GM12891 (cell line): ENCODE measurements around the gene ZNF511.

Source experiments
- DNase-seq: peaks from one replicate; pipeline ENCODE4 v3.0.0; 2011; ENCODE audit warnings: low spot score; ENCODE audit not compliant: insufficient read length
- FAIRE-seq: peaks from 2 replicates; lab custom pipeline; 2011; peaks lifted over from hg19 to GRCh38; lab: Jason Lieb, UNC
- PAX5 ChIP-seq: IDR thresholded peaks from 2 replicates; pipeline ENCODE4 v1.6.1; 2011; ENCODE audit warnings: low read length, moderate library complexity, mild to moderate bottlenecking; ENCODE audit not compliant: insufficient read depth, severe bottlenecking
- POLR2A ChIP-seq: IDR thresholded peaks from 2 replicates; pipeline ENCODE4 v1.6.1; 2011; ENCODE audit warnings: low read depth, low read length, control low read depth
- POLR2AphosphoS5 ChIP-seq: IDR thresholded peaks from 2 replicates; pipeline ENCODE4 v1.6.1; 2011; ENCODE audit warnings: low read depth, low read length, control low read depth
- POU2F2 ChIP-seq: IDR thresholded peaks from 2 replicates; pipeline ENCODE4 v1.6.1; 2011; ENCODE audit warnings: low read depth, mild to moderate bottlenecking, control low read depth, low read length, moderate library complexity
- SPI1 ChIP-seq: IDR thresholded peaks from 2 replicates; pipeline ENCODE4 v1.6.1; 2011; ENCODE audit warnings: low read depth, low read length, control low read depth
- TAF1 ChIP-seq: IDR thresholded peaks from 2 replicates; pipeline ENCODE4 v1.6.1; 2011; ENCODE audit warnings: low read depth, low read length, control low read depth

ZNF511 gene

DNA sequence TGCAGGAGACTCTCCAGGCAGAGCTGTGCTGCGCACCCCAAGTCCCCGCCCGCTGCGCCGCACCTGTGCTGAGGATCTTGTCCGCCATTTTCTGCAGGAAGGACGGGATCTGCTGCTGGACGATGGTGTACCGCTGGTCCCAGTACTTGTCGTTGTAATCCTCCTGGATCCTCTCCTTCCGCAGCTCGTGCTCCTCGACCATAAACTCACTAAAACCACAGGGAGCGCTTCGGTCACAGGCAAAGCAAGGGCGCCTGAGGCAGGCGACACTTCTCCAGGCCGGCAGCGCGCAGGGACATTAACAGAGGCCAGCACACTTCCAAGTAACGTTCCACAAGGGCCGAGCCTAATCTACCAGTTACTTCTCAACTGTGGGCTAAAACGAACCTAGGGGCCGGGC, 19.0 kb upstream of the ZNF511 start:
- FAIRE-seq (no peak), DNase-seq (no peak)
- no peak for TF ChIP-seq POLR2A
- no peak for TF ChIP-seq POU2F2
- no peak for TF ChIP-seq TAF1
- TF ChIP-seq POLR2AphosphoS5: no peak
- TF ChIP-seq SPI1: no peak
- TF ChIP-seq PAX5: no peak

DNA sequence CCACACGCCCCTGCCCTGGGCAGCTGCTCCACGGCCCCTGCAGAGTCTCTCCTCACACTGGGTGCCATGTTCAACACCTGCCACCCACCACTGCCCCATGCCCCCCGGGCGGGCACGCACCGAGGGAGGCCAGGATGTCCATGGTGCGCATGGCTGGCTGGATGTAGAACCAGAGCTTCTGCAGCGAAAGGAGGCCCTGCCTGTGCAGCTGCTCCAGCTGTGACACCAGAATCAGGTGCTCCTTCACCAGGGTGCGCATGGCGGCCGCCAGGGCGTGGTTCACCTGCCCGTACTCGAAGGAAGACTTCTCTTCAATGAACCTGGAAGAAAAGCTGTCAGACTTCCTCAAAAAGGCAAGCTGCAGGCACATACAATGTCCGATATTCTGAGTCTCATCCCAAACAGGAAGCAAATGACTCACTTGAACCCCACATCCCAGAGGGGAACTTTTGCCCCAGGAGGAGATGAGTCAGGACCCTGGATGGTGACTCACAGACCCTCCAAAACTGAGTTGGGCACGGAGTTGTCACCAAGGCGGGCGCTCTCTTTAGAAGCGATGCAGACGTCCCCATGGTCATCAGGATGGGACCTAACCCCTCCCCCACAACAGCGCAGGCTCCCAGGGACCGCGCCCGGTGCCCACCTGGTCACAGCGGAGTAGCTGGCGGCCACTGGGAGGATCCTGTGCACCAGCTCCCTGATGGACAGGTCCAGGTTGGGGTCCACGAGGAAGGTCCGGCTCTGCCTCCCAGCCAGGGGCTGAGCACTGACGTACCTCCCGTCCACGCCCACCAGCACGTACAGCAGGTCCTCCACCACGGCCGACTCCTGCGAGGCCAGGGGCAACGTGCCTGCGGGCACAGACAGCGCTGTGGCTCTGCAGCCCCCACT, 15.6 kb upstream of the ZNF511 start:
- DNase-seq (no peak), FAIRE-seq (no peak)
- TF ChIP-seq PAX5 (no peak), SPI1 (no peak), POU2F2 (no peak), POLR2A (no peak)

DNA sequence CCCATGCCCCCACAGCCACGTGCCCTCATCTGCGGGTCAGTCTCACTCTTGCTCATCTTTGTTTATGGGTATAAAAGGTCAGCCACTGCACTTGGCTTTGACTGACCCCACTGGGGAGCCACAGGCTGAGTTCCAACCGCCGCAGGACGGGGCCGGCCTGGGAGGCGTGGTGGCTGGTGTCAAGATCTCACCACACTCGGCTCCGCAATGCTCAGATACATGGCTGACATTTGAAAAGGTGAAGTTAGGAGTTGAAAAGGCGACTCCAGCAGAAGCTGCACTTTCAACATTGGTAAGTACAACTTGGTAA, 14.9 kb upstream of the ZNF511 start:
- no peak for TF ChIP-seq PAX5
- TF ChIP-seq POLR2A: no peak
- FAIRE-seq: no peak
- no peak for DNase-seq

DNA sequence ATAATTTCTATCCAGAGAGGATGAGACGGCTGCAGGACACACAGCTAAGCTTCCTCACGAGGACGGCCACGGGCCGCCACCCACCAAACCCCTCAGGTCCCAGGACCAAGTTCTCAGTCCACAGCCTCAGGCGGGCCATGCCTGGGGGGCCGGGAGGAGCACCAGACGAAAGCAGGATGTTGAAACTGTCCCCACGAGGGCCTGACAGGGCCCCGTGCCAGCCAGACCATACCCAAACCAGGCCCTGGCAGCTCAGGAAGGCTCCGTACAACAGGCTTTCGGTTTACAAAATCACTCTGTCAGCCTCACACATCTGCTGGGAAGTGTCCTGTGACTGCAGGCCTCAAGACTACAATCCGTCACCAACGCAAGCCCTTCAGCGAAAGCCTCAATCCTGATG, 14.5 kb upstream of the ZNF511 start:
- DNase-seq (no peak), FAIRE-seq (no peak)
- TF ChIP-seq SPI1 (no peak), POU2F2 (no peak), TAF1 (no peak), POLR2AphosphoS5 (no peak), POLR2A (no peak)

DNA sequence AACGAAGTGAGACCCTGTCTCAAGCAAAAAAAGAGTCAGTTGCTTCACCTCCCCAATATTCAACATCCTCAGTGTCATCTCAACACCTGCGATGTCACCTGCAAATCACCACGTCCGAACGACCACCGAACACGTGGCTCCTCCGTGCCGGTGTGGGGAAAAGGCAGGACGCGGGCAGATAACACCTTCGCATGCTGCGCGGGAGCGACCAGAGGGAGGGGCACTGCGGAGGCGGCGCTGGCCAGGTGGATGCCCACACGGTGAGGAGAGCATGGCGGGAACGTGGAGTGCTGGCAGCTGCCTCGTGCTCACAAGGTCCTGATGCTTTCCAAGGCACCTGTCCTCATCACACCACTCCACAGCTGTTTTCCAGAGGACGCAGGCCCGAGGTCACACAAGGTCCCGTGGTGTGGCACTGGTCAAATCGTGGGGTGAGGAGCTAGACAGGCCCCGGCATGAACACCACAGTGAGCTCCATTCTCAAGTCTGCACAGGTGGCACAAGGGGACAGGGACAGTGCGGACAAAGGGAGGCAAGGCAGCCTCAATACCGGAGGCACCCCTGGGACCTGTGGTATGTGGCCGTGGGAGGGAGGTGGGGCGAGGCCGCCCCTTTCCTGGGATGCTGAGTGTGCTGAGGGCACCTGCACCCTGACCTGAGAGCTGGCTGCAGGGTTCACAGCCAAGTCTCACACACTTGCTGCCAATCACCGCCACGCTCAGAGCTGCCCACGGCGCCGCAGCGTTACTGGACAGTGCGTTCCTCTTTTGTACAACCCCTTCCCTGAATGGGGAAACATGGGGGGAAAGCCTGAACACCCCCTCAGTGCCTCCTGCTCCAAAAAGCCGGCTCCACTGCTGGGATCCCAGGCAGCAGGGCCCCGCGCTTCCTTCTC, 13.0 kb upstream of the ZNF511 start:
- FAIRE-seq (no peak), DNase-seq (no peak)
- no peak for TF ChIP-seq POLR2AphosphoS5
- no peak for TF ChIP-seq POU2F2
- TF ChIP-seq SPI1: no peak
- TF ChIP-seq TAF1: no peak
- TF ChIP-seq PAX5: no peak
- TF ChIP-seq POLR2A: no peak

DNA sequence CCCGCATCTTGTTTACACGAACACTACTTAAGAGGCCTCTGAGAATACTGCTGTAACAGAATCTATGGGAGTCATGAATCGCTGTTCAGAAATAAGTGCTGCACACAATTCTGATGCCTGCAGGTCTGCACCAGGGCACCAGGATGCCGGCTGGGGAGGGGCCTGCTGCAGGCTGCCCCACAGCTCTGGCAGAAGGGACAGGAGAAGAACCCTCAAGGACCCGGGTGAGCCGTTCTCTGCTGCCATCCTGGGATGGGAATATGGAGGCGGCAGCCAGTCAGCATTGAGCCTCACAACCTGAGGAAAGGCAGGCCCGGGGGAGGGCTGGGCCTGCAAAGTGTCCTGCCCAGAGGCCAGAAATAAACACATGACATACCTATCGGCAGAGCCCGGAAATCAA, 11.2 kb upstream of the ZNF511 start:
- FAIRE-seq: no peak
- no peak for TF ChIP-seq PAX5
- no peak for TF ChIP-seq SPI1
- TF ChIP-seq POU2F2: no peak
- no peak for TF ChIP-seq POLR2A
- no peak for TF ChIP-seq POLR2AphosphoS5
- TF ChIP-seq TAF1: no peak

DNA sequence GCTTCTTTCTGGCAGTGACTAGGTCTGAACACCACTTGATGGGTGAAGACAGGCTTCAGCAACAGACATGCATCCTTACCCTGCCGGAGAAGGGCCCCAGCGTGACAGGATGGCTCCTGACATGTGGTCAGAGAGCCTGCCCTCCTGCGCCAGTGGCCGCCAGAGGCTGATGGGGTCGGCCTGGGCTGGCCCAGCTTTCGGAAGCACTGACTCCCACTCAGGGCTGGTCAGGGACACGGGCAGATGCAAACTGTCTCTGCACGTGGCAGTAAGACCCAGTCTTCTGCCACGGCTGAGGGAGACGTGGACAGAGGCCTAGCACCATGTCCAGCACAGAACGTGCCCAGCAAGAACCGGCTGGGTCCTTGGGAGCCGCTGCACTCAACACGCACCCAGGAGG, 10.2 kb upstream of the ZNF511 start:
- FAIRE-seq (no peak), DNase-seq (no peak)
- no peak for TF ChIP-seq POLR2A
- TF ChIP-seq POU2F2: no peak
- TF ChIP-seq SPI1: no peak
- no peak for TF ChIP-seq PAX5
- no peak for TF ChIP-seq TAF1
- TF ChIP-seq POLR2AphosphoS5: no peak

More for the DNA sequence above, 11.2 kb upstream of the ZNF511 start:
- DNase-seq: no peak

DNA sequence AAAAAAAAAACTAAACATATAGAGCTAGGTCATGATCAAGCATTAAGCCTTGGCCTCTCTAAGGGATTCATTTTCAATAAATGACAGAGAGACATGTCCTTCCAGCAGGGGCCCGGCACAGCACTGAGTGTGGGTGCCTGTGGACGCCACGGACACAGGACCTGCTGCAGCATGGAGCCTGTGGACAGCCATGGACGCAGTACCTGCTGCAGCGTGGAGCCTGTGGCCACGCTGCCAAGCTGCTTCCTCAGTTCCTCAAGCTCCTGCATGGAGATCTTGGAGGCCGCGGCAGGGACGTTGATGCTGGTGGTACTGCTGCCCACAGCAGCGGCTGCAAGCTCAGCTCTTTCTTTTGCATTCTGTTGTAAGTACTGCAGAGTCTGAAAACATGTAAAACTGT, 9.5 kb upstream of the ZNF511 start:
- FAIRE-seq (no peak), DNase-seq (no peak)
- no peak for TF ChIP-seq POLR2AphosphoS5
- no peak for TF ChIP-seq POLR2A
- no peak for TF ChIP-seq TAF1
- TF ChIP-seq SPI1: no peak
- TF ChIP-seq PAX5: no peak
- TF ChIP-seq POU2F2: no peak

DNA sequence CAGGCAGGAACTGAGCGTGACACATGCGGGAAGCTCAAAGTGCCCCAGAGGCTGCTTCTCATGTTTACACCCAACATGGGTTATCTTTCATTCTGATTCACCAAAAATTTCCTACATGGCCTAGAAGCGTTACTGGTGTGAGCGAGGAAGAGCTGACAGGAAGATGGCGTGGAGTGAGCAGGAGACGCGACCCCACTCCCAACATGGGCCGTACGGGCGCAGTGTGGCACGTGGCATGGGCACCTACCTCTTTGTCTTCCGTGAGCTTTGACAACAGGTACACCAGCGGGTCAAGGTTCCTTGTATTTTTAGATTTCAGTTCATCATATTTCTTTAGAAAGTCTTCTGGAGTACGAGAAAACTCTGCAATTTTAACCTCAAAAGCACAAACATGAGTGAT, 9.0 kb upstream of the ZNF511 start:
- TF ChIP-seq POLR2AphosphoS5: no peak
- no peak for TF ChIP-seq PAX5
- TF ChIP-seq POLR2A: no peak
- no peak for TF ChIP-seq SPI1
- no peak for TF ChIP-seq TAF1
- no peak for TF ChIP-seq POU2F2
- FAIRE-seq (no peak), DNase-seq (no peak)

DNA sequence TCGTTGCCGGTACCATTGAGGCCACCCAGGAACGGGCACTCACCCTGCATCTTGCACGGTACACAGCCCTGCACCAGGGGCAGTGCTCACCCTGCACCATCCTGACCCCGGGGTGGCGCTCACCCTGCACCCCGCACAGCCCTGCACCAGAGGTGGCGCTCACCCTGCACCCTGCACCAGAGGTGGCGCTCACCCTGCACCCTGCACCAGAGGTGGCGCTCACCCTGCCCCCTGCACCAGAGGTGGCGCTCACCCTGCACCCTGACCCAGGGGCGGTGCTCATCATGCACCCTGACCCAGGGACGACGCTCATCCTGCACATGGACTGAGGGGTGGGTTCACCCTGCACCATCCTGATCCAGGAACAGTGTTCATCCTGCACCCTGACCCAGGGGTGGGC, 6.5 kb upstream of the ZNF511 start:
- TF ChIP-seq POLR2A: no peak
- no peak for DNase-seq
- FAIRE-seq: no peak
